Germinal center (tissue), 1 donor: ENCODE results near the gene ATP5MG.
"Not testable (repeated sequence)": the region's sequence is repeated elsewhere in the genome, so short reads cannot be mapped to it uniquely, and the experiment has no call there.

ENCODE experiments used
- DNase-seq: peaks from one replicate; pipeline ENCODE4 v3.0.0; 2012; ENCODE audit warnings: mixed read lengths, low spot score

The ATP5MG gene, protein sequence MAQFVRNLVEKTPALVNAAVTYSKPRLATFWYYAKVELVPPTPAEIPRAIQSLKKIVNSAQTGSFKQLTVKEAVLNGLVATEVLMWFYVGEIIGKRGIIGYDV

DNA sequence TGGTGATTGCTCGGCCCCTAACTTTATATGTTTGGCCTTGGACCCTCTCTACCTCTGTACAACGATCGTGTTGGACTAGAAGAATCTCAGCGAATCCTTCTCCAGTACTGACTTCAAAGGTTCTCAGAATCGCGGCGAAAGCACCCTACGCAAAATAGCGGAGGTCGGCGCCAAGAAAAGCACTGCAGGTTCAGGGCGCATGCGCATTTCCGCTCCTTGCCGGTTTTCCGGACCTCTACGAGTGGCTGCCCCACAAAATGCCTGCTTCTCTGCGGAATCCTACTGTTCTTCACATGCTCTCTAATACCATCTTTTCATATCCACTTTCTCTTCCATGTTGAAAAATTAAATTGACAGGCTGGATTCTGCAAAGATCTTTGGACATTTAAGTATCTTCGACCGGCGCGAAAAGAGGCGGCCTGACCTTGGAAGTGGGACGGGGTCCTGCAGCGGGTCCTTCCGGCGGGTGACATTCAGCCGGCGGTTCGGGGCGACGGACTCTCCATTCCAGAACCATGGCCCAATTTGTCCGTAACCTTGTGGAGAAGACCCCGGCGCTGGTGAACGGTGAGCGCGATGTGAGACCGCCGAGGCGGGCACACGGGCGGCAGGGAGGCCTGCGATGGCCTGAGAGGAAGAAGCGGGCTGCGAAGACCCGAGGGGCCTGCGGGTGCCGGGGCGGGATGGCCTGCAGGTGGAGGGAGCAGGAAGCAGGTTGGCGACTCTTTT, at the start of gene ATP5MG:
Gene ATP5MG, plus strand, starts transcription at position 456 of the 729 bp plus-strand sequence. Its CDS starts 60 bp downstream, at position 516.
- DNase-seq: peak; percentile 88

DNA sequence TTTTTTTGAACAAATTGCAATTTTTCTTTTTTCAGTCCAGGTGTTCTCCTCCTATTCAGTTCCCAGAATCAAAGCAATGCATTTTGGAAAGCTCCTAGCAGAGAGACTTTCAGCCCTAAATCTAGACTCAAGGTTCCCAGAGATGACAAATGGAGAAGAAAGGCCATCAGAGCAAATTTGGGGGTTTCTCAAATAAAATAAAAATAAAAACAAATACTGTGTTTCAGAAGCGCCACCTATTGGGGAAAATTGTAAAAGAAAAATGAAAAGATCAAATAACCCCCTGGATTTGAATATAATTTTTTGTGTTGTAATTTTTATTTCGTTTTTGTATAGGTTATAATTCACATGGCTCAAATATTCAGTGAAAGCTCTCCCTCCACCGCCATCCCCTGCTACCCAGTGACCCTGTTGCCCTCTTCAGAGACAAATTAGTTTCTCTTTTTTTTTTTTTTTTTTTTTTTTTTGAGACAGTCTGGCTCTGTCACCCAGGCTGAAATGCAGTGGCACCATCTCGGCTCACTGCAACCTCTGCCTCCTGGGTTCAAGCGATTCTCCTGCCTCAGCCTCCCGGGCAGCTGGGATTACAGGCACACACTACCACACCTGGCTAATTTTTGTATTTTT, 48.2 kb upstream of the ATP5MG start:
- DNase-seq: peak; percentile 19

DNA sequence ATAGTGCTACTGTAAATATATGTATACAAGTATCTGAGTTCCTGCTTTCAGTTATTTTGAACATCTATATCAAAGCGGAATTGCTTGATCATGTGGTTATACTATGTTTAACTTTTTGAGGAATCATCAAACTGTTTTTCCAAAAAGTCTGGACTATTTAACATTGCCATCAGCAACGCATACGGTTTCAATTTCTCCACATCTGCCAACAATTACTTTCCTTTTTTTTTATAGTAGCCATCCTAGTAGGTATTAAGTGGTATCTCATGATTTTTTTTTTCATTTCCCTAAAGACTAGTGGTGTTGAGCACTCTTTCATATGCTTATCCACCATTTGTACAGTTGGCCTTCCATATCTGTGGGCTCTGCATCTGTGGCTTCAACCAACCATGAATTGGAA, 43.3 kb upstream of the ATP5MG start:
- DNase-seq: no peak

DNA sequence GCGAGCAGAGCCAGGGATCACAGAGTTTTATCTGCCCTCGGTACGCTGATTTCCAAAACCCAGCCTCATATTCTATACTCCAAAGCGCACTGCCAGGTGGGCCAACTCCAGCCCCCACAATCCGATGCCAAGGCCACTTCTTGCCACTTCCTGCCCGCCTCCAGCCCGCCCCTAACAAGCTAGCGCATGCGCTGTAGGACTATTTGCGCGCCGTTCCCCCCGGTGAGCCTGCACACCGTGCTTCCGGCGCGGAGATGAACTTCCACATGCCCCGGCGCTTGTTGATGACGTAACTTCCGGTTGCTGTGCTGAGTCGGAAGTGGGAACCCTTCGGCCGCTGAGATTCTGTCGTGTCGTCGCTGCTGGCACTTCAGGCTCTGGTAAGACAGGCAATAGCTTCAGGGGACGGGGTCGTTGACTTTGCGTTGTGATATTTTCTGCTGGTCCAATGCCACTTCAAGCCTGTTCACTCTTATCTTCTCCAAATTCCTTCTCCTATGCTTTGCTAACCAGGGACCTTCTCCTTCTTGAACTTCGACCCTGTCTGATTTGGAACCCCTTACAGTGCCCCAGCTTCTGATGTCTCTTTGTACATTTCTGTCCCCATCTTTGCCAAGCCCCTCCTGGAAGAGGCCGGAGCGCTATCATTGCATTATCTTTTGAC, 42.0 kb upstream of the ATP5MG start, which contains the start of gene UBE4A:
Gene UBE4A, plus strand, starts transcription at position 306 of the 664 bp plus-strand sequence. CDS start 5,481 bp downstream, outside the sequence.
- DNase-seq: peak; percentile 89

DNA sequence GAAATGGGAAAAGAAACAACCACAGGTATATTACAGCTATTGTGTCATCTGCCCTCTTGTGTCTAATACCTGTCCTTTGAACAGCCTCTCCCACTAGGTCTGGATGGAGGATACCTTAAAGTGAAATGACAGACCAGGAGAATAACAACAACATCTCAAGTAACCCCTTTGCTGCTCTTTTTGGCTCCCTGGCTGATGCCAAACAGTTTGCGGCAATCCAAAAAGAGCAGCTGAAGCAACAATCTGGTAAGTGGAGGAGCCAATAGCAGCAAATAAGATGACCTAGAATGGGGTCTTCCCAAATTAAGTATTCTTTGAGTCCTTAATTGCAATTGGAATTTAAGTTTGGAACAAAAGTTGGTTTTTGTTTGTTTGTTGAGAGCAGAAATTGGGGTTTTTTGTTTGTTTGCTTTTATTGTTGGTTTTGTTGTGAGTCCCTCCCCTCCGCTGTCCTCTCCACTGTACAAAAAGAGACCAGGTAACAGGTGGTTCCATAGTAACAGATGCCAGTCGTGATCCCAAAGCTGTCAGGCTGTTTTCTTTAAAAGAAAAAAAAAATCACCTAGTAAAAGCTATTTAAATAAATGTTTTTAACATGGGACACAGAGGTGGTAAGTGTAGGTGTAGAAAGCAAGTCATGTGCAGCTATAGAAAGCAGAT, 36.3 kb upstream of the ATP5MG start:
- no peak for DNase-seq

DNA sequence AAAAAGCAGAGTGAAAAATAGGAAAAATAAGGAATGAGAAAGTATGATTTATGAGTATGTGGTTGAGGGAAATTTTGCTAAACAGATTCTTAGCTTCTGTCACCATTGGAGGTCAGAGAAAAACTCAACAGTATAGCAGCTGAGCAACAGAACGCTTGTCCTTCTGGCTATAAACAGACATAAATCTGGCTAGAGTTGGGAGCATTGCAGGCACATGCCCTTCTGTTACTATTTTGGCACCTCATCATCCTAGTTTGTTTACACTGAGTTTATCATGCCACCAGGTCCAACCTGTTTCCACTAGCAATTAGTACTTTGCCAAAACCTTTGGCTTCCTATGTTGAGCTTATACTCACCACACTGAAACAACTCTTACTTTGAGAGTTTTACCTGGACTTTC, 35.1 kb upstream of the ATP5MG start:
- no peak for DNase-seq

DNA sequence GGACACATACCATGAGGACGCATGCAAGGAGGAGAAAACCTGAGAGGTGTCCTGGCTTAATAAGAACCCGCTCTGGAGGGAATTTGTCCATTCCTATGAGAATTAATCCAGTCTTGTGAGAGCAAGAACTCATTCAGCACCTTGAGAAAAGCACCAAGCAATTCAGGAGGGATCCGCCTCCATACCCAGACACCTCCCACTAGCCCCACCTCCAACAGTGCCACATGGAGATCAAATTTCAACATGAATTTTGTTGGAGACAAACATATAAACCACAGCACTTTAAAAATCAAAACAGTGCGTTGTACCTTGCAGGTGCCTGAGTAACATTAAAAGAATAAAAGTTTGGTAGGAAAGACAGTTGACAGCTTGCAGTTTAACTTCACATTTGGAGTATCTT, 30.6 kb upstream of the ATP5MG start:
- no peak for DNase-seq

DNA sequence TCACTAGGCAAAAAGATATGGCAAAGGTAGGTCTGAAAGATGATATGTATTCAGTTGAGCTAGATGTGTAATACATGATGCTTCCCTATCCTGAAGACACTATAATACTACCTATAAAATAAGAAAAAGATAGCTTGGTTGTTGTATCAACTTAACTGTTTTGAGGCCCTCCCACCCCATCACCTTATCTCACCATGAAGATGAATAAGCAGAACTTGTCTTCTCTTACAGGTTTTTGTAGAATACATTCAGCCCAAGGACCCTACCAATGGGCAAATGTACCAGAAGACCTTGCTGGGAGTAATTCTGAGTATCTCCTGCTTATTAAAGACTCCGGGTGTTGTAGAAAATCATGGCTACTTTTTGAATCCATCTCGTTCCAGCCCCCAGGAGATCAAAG, 28.1 kb upstream of the ATP5MG start:
- DNase-seq: no peak

DNA sequence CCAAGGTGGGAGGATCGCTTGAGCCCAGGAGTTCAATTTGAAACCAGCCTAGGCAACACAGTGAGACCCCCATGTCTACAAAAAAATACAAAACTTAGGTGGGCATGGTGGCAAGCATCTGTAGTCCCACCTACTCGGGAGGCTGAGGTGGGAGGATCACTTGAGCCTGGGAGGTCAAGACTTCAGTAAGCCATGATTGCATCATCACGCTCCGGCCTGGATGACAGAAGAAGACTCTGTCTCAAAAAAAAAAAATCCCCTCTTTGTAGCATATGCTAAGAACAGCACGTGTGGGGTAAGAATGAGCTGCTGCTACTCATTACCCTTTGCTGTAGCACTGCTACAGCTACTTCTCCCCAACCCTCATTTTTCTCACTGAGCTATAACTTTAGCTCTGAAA, 27.5 kb upstream of the ATP5MG start:
- DNase-seq: no peak

DNA sequence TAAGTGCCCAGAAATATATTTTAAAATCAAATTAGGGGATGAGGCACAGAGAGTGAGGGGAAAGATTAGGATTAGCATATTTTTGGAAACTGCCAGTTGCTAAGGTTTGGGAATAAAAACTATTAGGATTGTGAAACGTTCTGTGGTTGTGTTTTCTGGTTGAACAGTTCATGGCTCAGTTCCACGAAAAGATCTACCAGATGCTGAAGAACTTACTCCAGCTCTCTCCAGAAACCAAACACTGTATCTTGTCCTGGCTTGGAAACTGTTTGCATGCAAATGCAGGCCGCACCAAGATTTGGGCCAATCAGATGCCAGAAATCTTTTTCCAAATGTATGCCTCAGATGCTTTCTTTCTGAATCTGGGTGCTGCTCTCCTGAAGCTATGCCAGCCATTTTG, 26.7 kb upstream of the ATP5MG start:
- no peak for DNase-seq

DNA sequence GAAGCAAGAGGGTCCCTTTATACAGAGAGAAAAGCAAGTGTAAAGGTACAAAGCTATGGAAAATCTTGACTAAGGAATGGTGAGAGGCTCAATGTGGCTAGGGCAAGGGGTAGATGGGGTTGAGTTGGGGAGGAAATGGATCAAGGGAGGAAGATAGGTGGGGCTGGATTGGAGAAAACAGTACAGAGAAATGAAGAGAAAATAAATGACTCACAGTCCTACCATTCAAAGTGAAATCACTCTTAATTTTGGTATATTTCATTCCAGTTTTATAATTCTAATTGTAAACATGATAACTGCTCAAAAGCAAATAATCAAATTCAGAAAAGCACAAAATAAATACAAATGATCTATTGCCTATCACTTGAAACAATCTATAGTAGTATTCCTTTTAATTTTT, 25.4 kb upstream of the ATP5MG start:
- no peak for DNase-seq

DNA sequence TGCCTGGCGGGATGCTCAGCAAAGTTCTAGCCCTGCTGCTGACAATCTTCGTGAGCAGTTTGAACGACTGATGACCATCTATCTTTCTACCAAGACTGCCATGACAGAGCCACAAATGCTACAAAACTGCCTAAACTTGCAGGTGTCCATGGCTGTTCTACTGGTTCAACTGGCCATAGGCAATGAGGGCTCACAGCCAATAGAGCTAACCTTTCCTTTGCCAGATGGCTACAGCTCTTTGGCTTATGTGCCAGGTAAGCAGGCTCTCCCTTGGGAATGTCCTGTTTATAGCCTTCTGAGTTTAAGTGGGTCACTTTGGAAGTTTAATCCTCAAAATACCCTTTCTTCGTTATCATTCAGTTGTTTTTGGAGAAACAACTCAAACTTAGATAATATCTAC, 21.9 kb upstream of the ATP5MG start:
- no peak for DNase-seq

DNA sequence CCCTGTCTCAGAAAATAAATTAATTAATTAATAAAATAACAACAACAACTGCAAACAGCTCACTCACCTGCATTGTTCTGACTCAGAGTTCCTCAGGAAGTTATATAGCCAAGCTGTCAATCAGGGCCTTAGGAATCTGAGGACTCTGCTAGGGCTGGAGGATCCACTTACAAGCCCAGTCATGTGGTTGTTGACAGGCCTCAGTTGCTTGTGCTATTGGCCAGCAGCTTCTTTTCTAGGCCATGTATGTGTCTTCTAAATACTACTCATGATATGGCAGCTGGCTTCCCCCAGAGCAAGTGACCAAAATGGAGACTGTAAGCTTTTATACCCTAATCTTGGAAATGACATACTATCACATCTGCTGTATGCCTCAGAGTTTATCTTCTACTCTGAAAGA, 20.8 kb upstream of the ATP5MG start:
- DNase-seq: no peak

DNA sequence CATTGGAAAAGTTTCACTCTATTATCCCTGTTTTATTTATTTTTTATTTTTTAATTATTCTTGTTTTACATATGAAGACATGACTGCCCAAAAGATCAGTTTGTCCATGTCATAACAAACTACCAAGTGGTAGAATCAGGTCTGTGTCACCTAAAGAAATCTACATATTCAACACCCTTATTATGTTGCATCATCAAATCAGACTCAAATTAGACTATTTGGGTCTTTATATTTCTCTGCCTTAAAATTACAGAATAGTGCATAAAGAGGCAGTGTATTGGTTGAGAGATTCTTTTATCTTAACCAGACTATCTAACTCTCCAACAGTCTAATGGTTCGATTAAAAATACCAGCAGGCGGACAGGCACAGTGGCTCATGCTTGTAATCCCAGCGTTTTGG, 18.5 kb upstream of the ATP5MG start:
- no peak for DNase-seq

DNA sequence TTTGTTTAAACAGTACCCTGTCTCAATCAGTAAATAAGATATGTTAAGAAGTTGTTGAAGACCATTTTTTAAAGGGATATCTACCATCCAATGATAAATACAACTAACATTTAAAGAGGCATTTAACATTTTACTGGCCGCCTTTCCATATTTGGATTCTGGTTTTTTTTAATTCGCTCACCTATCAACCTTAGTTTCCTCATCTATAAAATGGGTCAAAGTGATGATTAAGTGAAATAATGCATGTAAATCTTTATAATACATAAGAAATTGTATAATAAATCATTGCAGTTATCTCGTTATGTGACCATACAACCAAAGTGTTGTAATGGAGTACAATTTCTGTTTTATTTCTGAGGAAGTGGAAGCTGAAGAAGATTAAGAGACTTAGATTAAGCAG, 17.7 kb upstream of the ATP5MG start:
- no peak for DNase-seq

DNA sequence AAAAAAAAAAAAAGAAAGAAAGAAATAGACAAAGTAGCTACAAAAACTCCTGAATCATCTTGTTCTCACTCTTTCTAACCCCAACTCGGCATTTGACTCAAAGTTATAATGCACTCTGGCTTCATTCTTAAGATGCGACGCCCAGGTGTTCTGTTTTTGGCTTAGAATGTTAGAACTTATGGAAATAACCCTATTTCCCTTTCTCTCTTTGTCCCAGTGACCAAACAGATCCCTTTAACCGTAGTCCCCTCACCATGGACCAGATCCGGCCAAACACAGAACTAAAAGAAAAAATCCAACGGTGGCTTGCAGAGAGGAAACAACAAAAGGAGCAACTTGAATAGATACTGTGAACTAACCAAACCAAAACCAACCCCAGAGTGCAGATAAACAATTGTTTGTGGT, 5.3 kb upstream of the ATP5MG start:
- DNase-seq: no peak

DNA sequence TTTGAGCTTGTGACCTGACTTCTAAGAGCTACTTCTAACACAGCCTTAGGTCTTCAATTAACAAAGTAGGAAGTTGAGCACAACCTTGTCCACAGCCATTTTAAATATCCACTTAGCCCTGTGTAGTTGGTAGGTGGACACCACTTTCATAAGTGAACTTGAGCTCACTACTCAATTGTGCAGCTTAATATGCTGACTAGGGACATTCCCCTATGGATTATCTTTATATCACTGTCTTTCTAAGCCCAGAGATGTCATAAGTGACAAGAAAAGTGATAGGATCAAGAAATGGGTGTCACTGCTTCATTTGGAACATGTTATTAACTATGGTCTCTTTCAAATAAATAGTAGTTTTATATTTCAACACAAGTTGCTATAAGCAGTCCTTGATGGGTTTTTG, 4.0 kb upstream of the ATP5MG start:
- no peak for DNase-seq

DNA sequence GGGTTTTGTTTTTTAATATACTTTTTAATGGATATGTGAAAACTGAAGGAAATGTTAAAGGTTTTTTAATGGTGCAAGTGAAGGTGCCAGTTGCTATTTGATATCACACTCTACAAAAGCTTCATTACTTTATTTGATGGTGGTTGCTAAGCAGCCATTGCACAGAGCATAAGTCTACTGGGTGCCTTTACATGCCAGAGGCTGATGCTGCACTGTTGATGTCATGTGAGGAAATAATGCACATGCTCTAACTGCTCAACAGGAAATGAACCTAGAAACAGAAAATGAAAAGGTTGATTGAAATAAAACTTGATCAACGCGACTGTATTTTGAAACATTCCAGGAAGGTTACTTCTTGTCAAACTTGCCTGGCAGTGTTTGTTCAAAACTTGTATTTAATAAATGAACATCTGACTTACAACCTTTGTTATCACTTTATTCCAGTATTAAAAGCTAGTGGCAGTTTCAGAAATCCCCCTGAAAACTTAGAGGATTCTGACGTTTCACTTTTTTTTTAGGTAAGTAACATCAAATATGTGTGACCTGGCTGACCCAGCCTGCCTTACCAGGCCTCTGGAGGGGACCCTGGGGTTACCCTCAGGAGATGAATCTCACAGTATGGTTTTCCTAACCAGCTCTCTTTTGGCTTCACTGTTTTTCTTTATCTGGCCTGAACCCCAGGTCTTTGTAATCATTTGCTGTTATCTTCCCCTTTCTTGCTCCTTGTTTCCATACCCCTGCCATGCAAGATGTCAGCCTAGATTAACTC, 2.4 kb upstream of the ATP5MG start:
- DNase-seq: peak; percentile 34

DNA sequence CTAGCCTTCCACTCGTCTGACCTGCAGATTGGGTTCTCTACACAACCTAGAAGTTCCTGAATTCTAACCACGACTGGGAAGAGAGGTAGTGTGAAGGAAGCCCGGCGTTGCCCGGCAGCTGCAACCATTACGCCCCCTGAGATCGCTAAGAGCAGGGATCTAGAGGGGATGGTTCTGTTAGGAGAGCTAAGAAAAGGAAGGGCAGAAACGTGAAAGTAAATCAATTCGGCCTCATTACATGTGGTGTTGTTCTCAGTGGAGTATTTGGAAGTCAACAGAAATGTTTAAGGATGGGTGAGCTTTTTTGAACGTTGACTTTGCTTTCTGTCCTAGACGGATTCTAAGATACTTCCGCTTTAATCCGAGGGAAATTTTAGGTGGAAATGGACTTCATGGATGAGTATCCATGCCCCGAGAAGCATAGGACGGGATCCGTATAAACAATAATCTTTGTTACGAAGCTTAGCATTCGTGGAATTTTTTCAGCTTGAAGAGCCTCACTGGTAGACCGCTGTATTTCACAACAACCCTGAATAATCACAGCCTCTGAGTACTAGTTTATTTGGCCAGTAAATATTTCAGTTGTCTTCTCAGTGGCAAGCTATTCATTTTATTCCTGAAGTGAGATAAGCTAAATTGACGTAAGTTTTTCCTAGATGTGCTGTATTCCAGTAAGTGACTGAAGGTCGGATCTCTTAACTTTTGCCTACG, 629 bp downstream of the ATP5MG start:
- no peak for DNase-seq

DNA sequence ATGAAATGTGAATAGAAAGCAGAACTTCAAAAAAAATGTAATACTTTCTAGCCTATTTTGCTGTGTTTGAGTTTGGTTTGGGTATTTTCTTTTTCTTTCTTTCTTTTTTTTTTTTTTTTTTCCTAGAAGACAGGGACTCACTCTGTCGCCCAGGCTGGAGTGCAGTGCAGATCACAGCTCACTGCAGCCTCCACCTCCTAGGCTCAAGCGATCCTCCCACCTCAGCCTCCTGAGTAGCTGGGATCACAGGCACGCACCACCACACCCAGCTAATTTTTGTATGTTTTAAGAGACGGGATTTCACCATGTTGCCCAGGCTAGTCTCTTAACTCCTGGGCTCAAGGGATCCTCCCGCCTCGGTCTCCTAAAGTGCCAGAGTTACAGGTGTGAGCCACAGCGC, 1.2 kb downstream of the ATP5MG start:
- DNase-seq: not testable (repeated sequence)

DNA sequence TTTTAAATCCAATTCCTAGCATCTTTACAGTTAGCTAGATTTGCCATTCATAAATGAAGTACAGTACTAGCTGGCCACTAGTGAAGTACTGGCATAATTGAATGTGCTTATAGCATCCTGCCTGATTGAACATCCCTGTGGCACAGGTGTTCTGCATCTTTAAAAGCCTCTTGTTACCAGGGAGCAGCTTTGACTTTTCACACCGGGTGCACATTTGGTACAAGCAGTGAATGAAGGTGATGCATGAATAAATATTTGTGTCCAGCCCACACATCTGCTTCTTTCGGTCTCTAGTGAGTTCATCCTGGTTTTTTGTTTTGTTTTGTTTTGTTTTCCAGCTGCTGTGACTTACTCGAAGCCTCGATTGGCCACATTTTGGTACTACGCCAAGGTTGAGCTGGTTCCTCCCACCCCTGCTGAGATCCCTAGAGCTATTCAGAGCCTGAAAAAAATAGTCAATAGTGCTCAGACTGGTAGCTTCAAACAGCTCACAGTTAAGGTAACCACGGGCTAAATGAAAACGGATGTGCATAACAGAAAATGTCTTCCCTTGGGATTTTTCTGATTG, 5.3 kb downstream of the ATP5MG start:
- peak; percentile 63 for DNase-seq
